Left ventricle myocardium inferior (tissue), 1 donor: ENCODE results near the gene PARD3. TPM values are rescaled to one million over a fixed set of nuclear protein-coding genes. Genes with fewer than 3 reads are reported as not detected.

ENCODE experiments used
- DNase-seq: peaks from one replicate; pipeline ENCODE4 v3.0.0-alpha.2; 2020
- H3K27ac ChIP-seq: fragments of 200-600 bp; replicated peaks from 2 replicates; pipeline ENCODE4 v1.8.0; 2021
- H3K27me3 ChIP-seq: fragments of 200-600 bp; 2 replicates; pipeline ENCODE4 v1.8.0; 2021; ENCODE audit warnings: low read depth
- H3K36me3 ChIP-seq: fragments of 200-600 bp; 2 replicates; pipeline ENCODE4 v1.8.0; 2021
- H3K4me1 ChIP-seq: fragments of 200-600 bp; 2 replicates; pipeline ENCODE4 v1.8.0; 2021
- H3K4me3 ChIP-seq: fragments of 200-600 bp; 2 replicates; pipeline ENCODE4 v1.8.0; 2021; ENCODE audit warnings: mild to moderate bottlenecking, moderate library complexity
- H3K9me3 ChIP-seq: fragments of 200-600 bp; replicated peaks from 2 replicates; pipeline ENCODE4 v1.8.0; 2021
- CTCF ChIP-seq: fragments of 200-600 bp; IDR thresholded peaks from 2 replicates; pipeline ENCODE4 v1.8.0; 2021; ENCODE audit warnings: antibody characterized with exemption, mild to moderate bottlenecking, borderline replicate concordance
- intact Hi-C: fragments of 100-400 bp; cut with micrococcal nuclease; formaldehyde crosslinking; loops from one replicate; pipeline ENCODE4 v1.11.0; 2022
- total RNA-seq: library from RNA; stranded (reverse); fragmentation: NEBNext Ultra II Directional; extraction: Animal tissue kit (Norgen Biotek cat#: 25700); gene quantifications from one replicate; pipeline ENCODE4 v1.2.1, GENCODE V29; 2021
- donor health status: DM: no; HTN: yes; CAD: no; lungs with severe emphysema.

Gene PARD3
- total RNA-seq, 1 donor from 2014 or later, result 29.6 TPM

- H3K36me3 ChIP-seq, result no peaks in the 10 kb centered on the region
- H3K4me1 ChIP-seq, result peaks cover 29% of the 10 kb centered on the region
- no peak for TF ChIP-seq CTCF
- DNase-seq, result no peak
- no peaks in the 10 kb centered on the region for H3K9me3 ChIP-seq
- H3K27me3 ChIP-seq, result no peaks in the 10 kb centered on the region
- intact Hi-C loops, result no loop called here
- H3K4me3 ChIP-seq, result no peak overlapping the region
- peak overlapping the region; percentile 1 for H3K27ac ChIP-seq
Measured at GRCh38 chr10:34438741-34439140, 376.4 kb downstream of the PARD3 start.

- Histone ChIP-seq H3K9me3 (no peaks in the 10 kb centered on the region), H3K27me3 (no peaks in the 10 kb centered on the region), H3K4me1 (peaks cover 36% of the 10 kb centered on the region), H3K36me3 (no peaks in the 10 kb centered on the region), H3K27ac (no peak overlapping the region), H3K4me3 (no peak overlapping the region)
- TF ChIP-seq CTCF, result no peak
- intact Hi-C loops, result no loop called here
- peak; percentile 35 for DNase-seq
Measured at GRCh38 chr10:34437906-34438305, 377.2 kb downstream of the PARD3 start.

GRCh38 chr10:34434119-34434594, 380.9 kb downstream of the PARD3 start:
- Histone ChIP-seq H3K27ac (peak overlapping the region; percentile 53), H3K4me1 (peaks cover 37% of the 10 kb centered on the region), H3K27me3 (no peaks in the 10 kb centered on the region), H3K36me3 (no peaks in the 10 kb centered on the region), H3K9me3 (no peaks in the 10 kb centered on the region), H3K4me3 (no peak overlapping the region)
- DNase-seq, result no peak
- TF ChIP-seq CTCF, result no peak
- intact Hi-C loops, result no loop called here

- DNase-seq, result no peak
- Histone ChIP-seq H3K36me3 (no peaks in the 10 kb centered on the region), H3K9me3 (no peaks in the 10 kb centered on the region), H3K27me3 (no peaks in the 10 kb centered on the region), H3K4me1 (peaks cover 30% of the 10 kb centered on the region), H3K27ac (peak overlapping the region; percentile 53), H3K4me3 (no peak overlapping the region)
- intact Hi-C loops, result no loop called here
- TF ChIP-seq CTCF, result no peak
Measured at GRCh38 chr10:34433241-34434076, 381.6 kb downstream of the PARD3 start.

GRCh38 chr10:34432589-34432988, 382.5 kb downstream of the PARD3 start:
- Histone ChIP-seq H3K4me1 (peaks cover 22% of the 10 kb centered on the region), H3K4me3 (no peak overlapping the region), H3K27me3 (no peaks in the 10 kb centered on the region), H3K9me3 (no peaks in the 10 kb centered on the region), H3K36me3 (no peaks in the 10 kb centered on the region), H3K27ac (peak overlapping the region; percentile 6)
- DNase-seq, result no peak
- no peak for TF ChIP-seq CTCF
- intact Hi-C loops, result no loop called here
